Duodenal mucosa (tissue), 2 donors: ENCODE results near the gene HSPA12A.

Source experiments
- H3K27ac ChIP-seq: one replicate; pipeline ENCODE4 v1.7.0; 2013; ENCODE audit warnings: low read depth, low read length
- H3K27me3 ChIP-seq, 2 donors: one replicate each; pipeline ENCODE4 v1.7.0; 2013; ENCODE audit warnings: low read length in 2 of 2, control low read depth in 1 of 2; ENCODE audit not compliant: insufficient read depth in 2 of 2, control insufficient read depth in 1 of 2
- H3K36me3 ChIP-seq, 2 donors: one replicate each; pipeline ENCODE4 v1.7.0; 2013; ENCODE audit warnings: low read length in 2 of 2, control low read depth in 1 of 2; ENCODE audit not compliant: insufficient read depth in 2 of 2, control insufficient read depth in 1 of 2
- H3K4me1 ChIP-seq, 2 donors: one replicate each; pipeline ENCODE4 v1.7.0; 2013; ENCODE audit warnings: low read length in 2 of 2, control low read depth in 1 of 2; ENCODE audit not compliant: insufficient read depth in 2 of 2, control insufficient read depth in 1 of 2
- H3K4me3 ChIP-seq, 2 donors: one replicate each; pipeline ENCODE4 v1.7.0; 2013; ENCODE audit warnings: low read length in 2 of 2, low read depth in 1 of 2
- H3K9ac ChIP-seq, 2 donors: one replicate each; pipeline ENCODE4 v1.7.0; 2013; ENCODE audit warnings: low read length in 2 of 2, low read depth in 1 of 2
- H3K9me3 ChIP-seq, 2 donors: one replicate each; pipeline ENCODE4 v1.7.0; 2013; ENCODE audit warnings: low read length in 2 of 2, control low read depth in 1 of 2; ENCODE audit not compliant: control insufficient read depth in 1 of 2

Gene HSPA12A

DNA sequence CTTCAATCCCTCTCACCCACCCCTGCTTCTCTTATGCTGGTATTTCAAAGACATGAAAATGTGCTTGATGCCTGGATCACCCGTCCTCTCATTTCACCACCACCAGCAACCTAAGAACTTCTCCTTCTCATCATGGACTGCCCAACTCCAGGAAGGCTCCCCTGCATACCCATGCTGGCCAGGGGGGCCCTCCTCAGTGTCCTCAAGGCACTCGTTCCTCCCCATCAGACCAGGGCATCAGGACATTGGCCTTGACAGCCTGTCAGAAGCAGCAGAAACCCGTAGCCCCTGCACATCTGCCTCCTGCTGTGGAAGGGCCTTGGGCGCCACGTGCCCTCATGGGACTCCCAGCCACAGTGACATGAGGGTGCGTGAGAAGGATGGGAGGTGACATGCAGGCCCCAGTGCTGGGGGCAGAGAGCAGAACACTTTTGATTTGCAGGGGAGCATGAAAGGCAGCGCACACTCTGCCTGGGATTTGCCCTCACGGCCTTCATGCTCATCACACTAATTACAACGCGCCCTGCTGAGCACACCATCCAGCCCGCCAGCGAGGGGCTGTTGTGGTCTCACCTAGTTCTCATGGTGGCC, 1.9 kb upstream of the HSPA12A start:
- peaks cover 26 to 30% of the 10 kb centered on the region in 2 donors for H3K27me3 ChIP-seq

DNA sequence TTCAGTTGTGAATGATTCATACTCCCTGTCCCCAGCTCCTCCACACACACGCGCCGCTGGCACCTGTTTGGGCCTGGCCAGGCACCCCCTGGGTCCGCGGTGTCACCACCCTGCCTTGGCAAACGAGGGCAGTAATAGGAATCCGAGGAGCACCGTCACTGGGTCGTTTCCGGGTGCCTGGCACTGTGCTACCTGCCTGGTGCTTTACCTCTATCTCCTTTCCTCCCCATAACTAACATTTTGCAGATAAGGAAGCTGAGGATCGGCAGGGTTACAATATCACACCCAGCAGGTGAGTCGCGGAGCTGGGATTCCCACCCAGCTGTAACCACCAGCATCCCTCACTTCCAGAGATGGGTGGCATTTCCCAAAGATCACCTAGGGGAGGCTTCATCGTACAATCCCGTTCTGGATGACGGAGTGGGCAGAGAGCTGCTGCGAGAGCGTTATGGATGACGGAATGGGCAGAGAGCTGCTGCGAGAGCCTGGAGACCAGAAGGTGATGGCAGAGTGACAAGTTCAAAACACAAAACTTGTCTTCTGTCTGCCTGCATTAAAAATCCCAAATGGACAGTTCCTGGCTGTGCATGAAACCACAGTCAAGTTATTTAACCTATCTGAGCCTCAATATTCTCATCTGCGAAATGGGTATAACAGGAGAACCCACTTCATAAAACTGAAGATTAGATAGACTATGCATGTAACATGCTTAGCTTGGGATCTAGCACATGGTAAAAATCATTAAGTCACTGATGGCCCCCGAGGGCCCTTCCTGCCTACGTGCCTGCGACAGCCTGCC, 1.1 kb upstream of the HSPA12A start:
- no peak overlapping the region for H3K27ac ChIP-seq
- peaks cover 26 to 30% of the 10 kb centered on the region in 2 donors for H3K27me3 ChIP-seq
- H3K4me3 ChIP-seq, result peak overlapping the region; percentile 55 to 66
- H3K36me3 ChIP-seq, result no peaks in the 10 kb centered on the region
- peak overlapping the region; percentile 32 to 56 for H3K9ac ChIP-seq
- H3K4me1 ChIP-seq, result peaks cover 4 to 12% of the 10 kb centered on the region in 2 donors
- no peaks in the 10 kb centered on the region for H3K9me3 ChIP-seq

More for the DNA sequence above, 1.9 kb upstream of the HSPA12A start:
- Histone ChIP-seq H3K4me1 (peaks cover 4 to 12% of the 10 kb centered on the region in 2 donors), H3K9me3 (no peaks in the 10 kb centered on the region), H3K9ac (no peak overlapping the region), H3K27ac (no peak overlapping the region), H3K4me3 (no peak overlapping the region), H3K36me3 (no peaks in the 10 kb centered on the region)

DNA sequence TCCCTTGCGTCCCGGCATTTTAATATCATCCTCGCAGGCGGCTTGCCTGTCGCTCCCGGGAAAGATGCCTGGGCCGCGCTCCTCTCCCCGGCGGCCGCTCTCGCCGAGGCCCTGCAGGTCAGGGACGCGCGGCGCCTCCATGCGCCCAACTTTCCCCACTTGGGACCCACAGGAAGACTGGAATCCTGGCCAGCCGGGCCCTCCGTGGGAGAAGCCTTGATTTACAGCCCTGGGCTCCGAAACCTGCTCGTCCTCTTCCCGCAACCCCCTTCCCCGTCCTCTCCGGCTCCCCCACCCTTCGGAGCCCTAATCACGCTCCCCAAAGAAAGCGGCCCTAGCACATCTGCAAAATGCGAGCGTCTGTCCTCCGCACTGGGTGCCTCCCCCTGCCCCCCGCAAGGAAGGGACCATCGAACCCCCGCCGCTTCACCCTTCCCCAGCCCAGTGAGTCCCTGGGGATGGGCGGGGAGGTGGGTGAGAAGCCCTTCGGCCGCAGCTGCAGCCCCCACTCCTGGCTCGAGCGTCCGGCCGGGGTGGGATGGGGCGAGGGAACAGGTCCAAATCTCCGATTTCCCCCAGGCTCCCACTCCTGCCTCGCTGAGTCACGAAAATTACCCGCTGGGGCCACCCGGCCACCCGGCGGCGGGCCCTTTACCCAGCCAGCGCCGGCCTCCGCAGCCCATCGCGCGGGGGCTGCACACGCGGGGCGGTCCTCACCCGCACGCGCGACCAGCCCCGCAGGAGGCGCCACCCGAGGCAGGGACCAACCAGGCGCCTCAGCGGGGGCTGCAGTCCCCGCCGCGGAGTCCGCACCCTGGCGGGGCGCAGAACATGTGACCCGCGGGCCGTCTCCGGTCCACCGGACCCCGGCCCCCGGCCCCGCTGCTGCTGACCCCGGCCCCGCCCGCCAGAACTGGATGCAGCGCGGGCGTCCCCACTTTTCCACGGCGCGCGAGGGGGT, 695 bp downstream of the HSPA12A start:
- peaks cover 26 to 30% of the 10 kb centered on the region in 2 donors for H3K27me3 ChIP-seq
- H3K9ac ChIP-seq, result no peak overlapping the region
- peak overlapping the region; percentile 55 to 56 for H3K4me3 ChIP-seq
- peaks cover 4 to 8% of the 10 kb centered on the region in 2 donors for H3K4me1 ChIP-seq
- no peaks in the 10 kb centered on the region for H3K9me3 ChIP-seq
- no peaks in the 10 kb centered on the region for H3K36me3 ChIP-seq
- H3K27ac ChIP-seq, result peak overlapping the region; percentile 20

DNA sequence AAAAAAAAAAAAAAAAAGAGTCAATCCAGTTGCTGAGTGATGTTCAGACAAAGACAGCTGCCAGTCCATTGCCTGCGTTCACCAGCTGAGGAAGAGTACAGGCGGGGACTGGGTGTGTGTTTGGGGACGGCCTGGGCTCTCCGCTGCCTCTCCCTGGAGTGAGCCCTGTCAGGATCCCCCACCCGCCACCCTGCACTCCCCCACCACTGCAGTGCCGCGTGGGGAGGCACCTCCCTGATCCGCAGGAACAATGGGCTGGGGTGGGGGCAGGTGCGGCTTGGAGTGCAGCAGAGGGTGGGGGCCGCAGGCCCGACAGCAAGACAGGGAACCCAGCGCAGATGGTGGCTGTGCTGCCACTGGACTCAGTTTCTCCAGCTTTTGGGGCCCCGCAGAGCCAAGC, 1.4 kb downstream of the HSPA12A start:
- peaks cover 26 to 30% of the 10 kb centered on the region in 2 donors for H3K27me3 ChIP-seq
- no peaks in the 10 kb centered on the region for H3K36me3 ChIP-seq
- H3K9ac ChIP-seq, result no peak overlapping the region
- H3K9me3 ChIP-seq, result no peaks in the 10 kb centered on the region
- H3K4me3 ChIP-seq, result peak overlapping the region in 1 of 2 donors; percentile 55
- H3K27ac ChIP-seq, result no peak overlapping the region
- peaks cover 4 to 8% of the 10 kb centered on the region in 2 donors for H3K4me1 ChIP-seq

DNA sequence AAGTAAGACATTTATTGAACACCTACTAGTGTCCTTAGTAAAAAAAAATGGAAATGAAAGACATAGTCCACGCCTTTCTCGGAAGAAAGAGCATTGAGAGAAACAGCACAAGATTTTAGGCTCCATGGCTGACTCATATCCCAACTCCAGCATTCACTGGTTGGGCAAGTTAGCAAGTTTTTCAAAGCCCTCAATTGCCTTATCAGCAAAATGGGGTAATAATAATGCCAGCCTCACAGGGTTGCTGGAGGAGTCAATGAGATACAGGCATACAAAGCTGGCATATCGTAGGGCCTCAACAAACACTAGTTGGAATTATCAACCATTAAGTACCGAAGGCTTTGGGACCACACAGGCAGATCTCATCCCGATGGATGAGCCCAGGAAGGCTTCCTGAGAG, 4.0 kb downstream of the HSPA12A start:
- Histone ChIP-seq H3K27me3 (peaks cover 25% of the 10 kb centered on the region in 2 donors), H3K4me3 (no peak overlapping the region), H3K4me1 (peaks cover 3 to 7% of the 10 kb centered on the region in 2 donors), H3K9me3 (no peaks in the 10 kb centered on the region), H3K36me3 (no peaks in the 10 kb centered on the region), H3K9ac (no peak overlapping the region), H3K27ac (no peak overlapping the region)

DNA sequence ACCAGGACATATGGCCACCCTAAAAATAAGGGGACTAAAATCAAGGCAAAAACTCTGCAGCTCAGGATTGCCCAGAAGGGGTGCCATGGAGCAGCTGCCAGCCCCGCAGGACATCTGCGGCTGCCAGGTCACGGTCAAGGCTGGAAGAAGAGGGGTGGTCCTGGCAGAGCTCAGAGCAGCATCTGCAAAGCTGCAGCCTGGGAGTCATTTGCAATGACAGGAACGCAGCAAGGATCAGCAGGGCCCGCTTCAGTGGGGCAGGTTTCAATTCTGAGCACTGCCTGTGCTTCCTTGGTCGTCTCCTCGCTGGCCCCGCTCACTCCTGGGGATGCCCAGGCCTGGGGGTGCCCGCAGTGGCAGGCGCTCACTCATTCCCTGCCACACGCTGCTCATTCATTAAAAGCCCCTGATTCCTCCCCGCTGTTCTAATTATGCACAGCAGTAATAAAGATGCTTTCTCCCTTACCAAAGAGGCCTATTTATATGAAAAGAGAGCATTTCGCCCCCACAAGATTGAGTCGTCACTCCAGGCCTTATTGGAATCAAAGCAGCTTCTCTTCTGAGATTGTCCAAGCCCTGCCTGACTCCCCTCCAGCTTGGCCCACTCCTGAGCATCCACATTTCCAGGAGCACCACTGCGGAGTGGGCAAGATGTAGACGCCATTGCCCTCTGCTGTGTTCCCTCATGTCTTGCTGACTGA, 4.6 kb downstream of the HSPA12A start:
- Histone ChIP-seq H3K27me3 (peaks cover 21 to 22% of the 10 kb centered on the region in 2 donors), H3K9me3 (no peaks in the 10 kb centered on the region), H3K4me1 (peaks cover 0 to 4% of the 10 kb centered on the region in 2 donors), H3K36me3 (no peaks in the 10 kb centered on the region), H3K4me3 (no peak overlapping the region), H3K27ac (no peak overlapping the region), H3K9ac (no peak overlapping the region)

DNA sequence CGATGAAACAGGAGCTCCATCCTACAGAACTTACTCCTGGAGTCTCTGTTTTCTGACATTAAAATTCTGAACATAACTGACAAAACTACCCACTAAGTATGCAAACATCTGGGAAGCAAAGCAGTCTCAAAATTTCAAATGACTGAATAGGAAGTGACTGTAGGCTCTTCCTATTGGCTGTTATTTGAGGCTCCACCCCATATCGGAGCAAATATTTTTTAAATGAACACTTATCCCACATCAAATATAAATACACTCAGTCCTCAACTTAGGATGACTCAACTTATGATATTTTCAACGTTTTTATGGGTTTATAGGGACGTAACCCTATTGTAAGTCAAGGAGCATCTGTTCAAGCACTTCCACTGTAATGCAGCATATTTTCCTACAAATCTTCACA, 8.8 kb downstream of the HSPA12A start:
- no peak overlapping the region for H3K9ac ChIP-seq
- H3K27ac ChIP-seq, result no peak overlapping the region
- H3K36me3 ChIP-seq, result no peaks in the 10 kb centered on the region
- H3K9me3 ChIP-seq, result no peaks in the 10 kb centered on the region
- no peak overlapping the region for H3K4me3 ChIP-seq
- no peaks in the 10 kb centered on the region for H3K4me1 ChIP-seq
- H3K27me3 ChIP-seq, result no peaks in the 10 kb centered on the region

DNA sequence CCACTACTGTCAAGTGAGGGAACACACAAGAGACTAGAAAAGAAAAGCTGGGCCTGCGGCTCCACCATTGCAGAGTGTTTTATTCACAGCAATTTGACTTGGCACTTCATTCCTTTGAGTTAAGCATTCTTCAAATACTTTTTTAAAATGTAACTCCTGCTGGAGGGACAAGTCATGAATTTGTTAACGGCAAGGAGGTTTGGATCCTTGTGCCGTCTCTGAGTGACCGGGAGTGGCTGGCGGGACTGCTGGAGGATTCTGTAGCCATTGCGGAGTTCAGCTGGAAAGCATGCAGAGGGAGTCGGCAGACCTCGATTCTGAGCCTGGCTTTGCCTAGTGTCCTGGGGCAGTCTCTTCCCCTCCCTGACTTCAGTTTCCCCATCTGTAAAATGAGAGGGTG, 9.8 kb downstream of the HSPA12A start:
- Histone ChIP-seq H3K9ac (no peak overlapping the region), H3K9me3 (no peaks in the 10 kb centered on the region), H3K27me3 (no peaks in the 10 kb centered on the region), H3K27ac (no peak overlapping the region), H3K4me1 (no peaks in the 10 kb centered on the region), H3K36me3 (no peaks in the 10 kb centered on the region), H3K4me3 (no peak overlapping the region)

DNA sequence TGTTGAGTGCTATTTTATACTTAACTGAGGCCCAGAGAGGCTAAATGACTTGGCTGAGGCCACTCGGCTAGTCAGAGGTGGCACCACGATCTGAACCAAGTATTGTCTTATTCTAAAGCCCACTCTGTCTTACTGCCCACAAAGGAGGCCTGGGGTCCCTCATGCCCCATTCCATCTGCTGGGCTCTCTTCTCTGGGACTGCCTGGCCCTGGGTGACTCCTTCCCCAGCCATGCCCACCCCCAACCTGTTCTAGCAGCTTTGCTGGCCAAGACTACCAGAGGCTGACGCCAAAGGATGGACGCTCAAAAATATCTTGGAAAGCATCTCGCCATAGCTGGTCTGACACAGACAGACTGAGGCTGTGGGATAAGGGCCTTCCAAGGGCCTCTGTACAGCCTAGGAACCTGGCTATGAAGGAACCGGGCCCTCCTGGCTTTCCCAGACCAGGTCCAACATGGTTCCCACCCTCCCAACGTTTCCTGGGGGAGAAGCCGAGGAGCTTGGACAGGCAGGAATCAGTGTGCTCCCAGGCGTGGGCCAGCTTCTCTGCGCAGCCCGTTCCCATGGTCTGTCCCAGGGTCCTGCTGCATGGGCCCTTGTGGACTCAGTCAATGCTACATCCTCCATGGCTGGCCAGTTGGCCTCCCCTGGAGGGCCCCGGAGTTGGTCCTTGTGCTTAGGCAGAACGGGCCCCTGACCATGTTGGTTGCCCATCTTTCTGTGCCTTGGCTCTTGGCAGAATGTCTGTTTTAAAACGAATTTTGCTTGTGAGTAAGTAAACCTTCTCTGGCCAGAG, 11.7 kb downstream of the HSPA12A start:
- Histone ChIP-seq H3K27ac (no peak overlapping the region), H3K4me1 (no peaks in the 10 kb centered on the region), H3K4me3 (no peak overlapping the region), H3K27me3 (no peaks in the 10 kb centered on the region), H3K9me3 (no peaks in the 10 kb centered on the region), H3K36me3 (no peaks in the 10 kb centered on the region), H3K9ac (no peak overlapping the region)
